C4-2B (cell line): ENCODE measurements around the gene CHCT1.
"Not testable (repeated sequence)": the region's sequence is repeated elsewhere in the genome, so short reads cannot be mapped to it uniquely, and the experiment has no call there.

Source experiments
- ZFX ChIP-seq: fragments of 450-650 bp; IDR thresholded peaks from 2 replicates; pipeline ENCODE4 v1.6.1; 2017
- TF ChIP-seq, protein P1 (sequence below): fragments of 450-650 bp; conservative IDR thresholded peaks from 2 replicates; pipeline ENCODE4 v1.5.1; 2017; ENCODE audit warnings: mild to moderate bottlenecking

GRCh38 chr17:60384921-60385320, 37.4 kb upstream of the CHCT1 start:
- TF ChIP-seq, protein P1, sequence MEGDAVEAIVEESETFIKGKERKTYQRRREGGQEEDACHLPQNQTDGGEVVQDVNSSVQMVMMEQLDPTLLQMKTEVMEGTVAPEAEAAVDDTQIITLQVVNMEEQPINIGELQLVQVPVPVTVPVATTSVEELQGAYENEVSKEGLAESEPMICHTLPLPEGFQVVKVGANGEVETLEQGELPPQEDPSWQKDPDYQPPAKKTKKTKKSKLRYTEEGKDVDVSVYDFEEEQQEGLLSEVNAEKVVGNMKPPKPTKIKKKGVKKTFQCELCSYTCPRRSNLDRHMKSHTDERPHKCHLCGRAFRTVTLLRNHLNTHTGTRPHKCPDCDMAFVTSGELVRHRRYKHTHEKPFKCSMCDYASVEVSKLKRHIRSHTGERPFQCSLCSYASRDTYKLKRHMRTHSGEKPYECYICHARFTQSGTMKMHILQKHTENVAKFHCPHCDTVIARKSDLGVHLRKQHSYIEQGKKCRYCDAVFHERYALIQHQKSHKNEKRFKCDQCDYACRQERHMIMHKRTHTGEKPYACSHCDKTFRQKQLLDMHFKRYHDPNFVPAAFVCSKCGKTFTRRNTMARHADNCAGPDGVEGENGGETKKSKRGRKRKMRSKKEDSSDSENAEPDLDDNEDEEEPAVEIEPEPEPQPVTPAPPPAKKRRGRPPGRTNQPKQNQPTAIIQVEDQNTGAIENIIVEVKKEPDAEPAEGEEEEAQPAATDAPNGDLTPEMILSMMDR, result not testable (repeated sequence)
- TF ChIP-seq ZFX, result not testable (repeated sequence)
